Type B pancreatic cell (in vitro differentiated cells): ENCODE measurements around the gene ZCCHC2. TPM values are rescaled to one million over a fixed set of nuclear protein-coding genes. Genes with fewer than 3 reads are reported as not detected.

Source experiments
- DNase-seq: peaks from one replicate; pipeline ENCODE4 v3.0.0; 2021; ENCODE audit warnings: mixed read lengths; ENCODE audit not compliant: unreplicated experiment; ENCODE audit errors: extremely low spot score
- H3K27ac Mint-ChIP-seq: 2 replicates; pipeline ENCODE4 v1.8.0; 2021; ENCODE audit warnings: mild to moderate bottlenecking, mixed read lengths
- H3K27me3 Mint-ChIP-seq: 2 replicates; pipeline ENCODE4 v1.8.0; 2021; ENCODE audit warnings: mixed read lengths
- H3K36me3 Mint-ChIP-seq: 2 replicates; pipeline ENCODE4 v1.8.0; 2021; ENCODE audit warnings: mixed read lengths
- H3K4me1 Mint-ChIP-seq: one replicate; pipeline ENCODE4 v1.8.0; 2021; ENCODE audit warnings: mixed read lengths; ENCODE audit not compliant: unreplicated experiment
- H3K4me3 Mint-ChIP-seq: 2 replicates; pipeline ENCODE4 v1.8.0; 2021; ENCODE audit warnings: mild to moderate bottlenecking, mixed read lengths
- H3K9me3 Mint-ChIP-seq: 2 replicates; pipeline ENCODE4 v1.8.0; 2021; ENCODE audit warnings: mixed read lengths
- CTCF ChIP-seq: fragments of 200-600 bp; sonication (generic); conservative IDR thresholded peaks from 2 replicates; pipeline ENCODE4 v1.5.0; 2021; ENCODE audit warnings: antibody characterized with exemption, mild to moderate bottlenecking
- long read RNA-seq: library from polyadenylated mRNA; unstranded; transcript quantifications from one replicate; pipeline ENCODE4 v2.0.0, GENCODE V29; 2020
- total RNA-seq: library from RNA; stranded (reverse); gene quantifications from 2 replicates; pipeline ENCODE4 v1.2.1, GENCODE V29; 2021; ENCODE audit warnings: low replicate concordance

The ZCCHC2 gene
- total RNA-seq: 18.0 and 21.3 TPM in 2 replicates
- long read RNA-seq, partial matches to known transcripts: 3 of 6 reads
- long read RNA-seq, other reads (novel, unspliced or antisense): 3 of 6 reads

DNA sequence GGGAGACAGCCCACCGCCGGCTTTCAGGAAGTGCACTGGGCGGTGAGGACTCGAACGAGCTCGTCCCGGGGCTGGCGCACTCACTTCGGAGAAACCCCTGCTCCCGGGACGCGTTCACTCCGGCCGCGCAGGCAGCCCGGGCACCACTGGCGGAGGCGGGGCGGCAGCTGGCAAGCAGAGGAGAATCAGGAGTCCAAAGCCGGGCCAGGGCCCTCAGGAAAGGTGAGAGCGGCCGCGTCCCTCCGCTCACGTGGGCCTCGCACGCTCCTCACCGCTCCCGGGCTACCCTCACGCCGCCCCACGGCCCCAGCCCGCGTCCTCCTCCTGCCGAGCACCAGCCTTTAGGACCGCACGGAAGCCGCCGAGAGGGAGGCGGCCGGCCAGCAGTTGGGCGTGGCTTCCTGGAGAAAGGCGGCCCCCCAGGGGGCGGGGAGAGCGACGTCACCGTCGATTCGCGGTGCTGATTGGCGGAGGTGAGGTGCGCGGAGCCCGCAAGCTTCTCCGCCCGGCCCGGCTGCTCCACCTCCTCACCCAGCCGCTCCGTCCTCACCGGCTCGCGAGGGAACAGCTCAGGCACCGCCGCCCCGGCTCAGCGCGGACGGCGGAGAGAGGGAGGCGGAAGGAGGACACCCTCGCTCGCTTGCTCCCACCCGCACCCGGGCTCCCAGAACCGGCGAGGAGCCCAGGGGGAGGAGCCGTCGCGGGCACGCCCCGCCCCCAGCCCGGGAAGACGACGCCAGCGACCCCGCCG lies at the start of gene ZCCHC2:
TSS of gene ZCCHC2 (plus strand) at position 522 of the 751 bp plus-strand sequence. CDS start 400 bp downstream, outside the sequence.
- Mint-ChIP-seq H3K9me3 (peaks cover 7% of the 10 kb centered on the region), H3K27me3 (peaks cover 18% of the 10 kb centered on the region), H3K4me1 (peaks cover 23% of the 10 kb centered on the region), H3K36me3 (no peaks in the 10 kb centered on the region), H3K27ac (peak within 1 kb of the TSS; percentile 80), H3K4me3 (peak within 1 kb of the TSS; percentile 96)
- peak; percentile 99 for DNase-seq
- no peak for TF ChIP-seq CTCF

DNA sequence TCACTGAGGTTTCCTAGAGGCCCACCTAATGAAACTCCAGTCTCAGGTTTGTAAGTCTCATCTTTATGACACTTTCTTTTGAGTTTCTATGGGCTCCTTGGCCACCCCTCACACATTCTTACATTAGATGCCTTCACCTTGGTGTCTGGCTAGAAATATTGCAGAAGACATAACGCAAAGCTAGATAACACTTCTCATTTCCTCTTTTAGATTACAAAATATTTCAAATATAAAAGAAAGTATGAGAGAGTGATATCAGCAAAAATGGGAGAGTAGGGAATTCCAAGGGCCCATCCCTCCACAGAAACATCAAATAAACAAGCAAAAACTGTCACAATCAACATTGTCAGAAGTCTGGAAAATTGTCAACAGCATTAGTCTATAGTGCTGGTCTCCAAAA lies 43.3 kb upstream of the ZCCHC2 start:
- H3K27me3 Mint-ChIP-seq: peaks cover 21% of the 10 kb centered on the region

DNA sequence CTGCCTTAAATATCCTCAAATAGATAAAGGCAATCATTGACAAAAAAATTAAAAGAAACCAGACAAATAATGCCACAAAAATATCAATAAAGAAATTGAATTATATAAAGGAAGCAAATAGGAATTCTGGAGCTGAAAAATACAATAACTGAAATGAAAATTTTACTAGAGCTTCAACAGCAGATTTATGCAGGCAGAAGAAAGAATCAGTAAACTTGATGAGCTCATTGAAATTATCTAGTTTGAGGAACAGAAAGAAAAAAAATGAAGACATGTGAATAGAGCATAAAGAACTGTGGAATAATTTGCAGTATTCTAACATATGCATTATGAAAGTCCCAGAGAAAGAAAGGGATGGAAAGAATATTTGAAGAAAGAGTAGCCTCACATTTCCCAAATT lies 41.9 kb upstream of the ZCCHC2 start:
- no peaks in the 10 kb centered on the region for H3K36me3 Mint-ChIP-seq
- no peak overlapping the region for H3K27ac Mint-ChIP-seq
- no peak for DNase-seq
- H3K4me1 Mint-ChIP-seq: peaks cover 5% of the 10 kb centered on the region
- H3K9me3 Mint-ChIP-seq: peaks cover 4% of the 10 kb centered on the region
- H3K27me3 Mint-ChIP-seq: peaks cover 27% of the 10 kb centered on the region
- TF ChIP-seq CTCF: no peak
- no peak overlapping the region for H3K4me3 Mint-ChIP-seq

More for the DNA sequence above, 43.3 kb upstream of the ZCCHC2 start:
- H3K9me3 Mint-ChIP-seq: peaks cover 4% of the 10 kb centered on the region
- no peaks in the 10 kb centered on the region for H3K36me3 Mint-ChIP-seq
- DNase-seq: no peak
- H3K4me3 Mint-ChIP-seq: no peak overlapping the region
- no peak for TF ChIP-seq CTCF
- no peaks in the 10 kb centered on the region for H3K4me1 Mint-ChIP-seq
- no peak overlapping the region for H3K27ac Mint-ChIP-seq

DNA sequence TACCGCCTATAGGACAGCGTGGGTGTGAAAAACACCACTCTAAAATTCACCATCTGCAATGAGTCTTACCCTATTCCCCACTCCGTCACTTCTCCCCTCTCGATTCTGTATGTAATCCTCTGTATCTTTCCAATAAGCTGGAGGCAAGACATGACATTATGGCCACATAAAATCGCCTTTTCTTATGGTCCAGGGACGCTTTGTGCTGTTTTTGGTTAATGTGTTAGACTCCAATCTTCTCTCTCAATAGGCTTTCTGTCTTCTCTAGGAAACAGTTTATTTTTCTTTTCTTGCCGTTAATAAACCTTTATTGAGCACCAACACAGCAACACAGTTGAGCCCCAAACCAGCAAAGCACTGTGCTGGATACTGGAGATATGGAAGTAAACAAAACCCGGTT lies 37.9 kb upstream of the ZCCHC2 start:
- no peak overlapping the region for H3K4me3 Mint-ChIP-seq
- no peak for TF ChIP-seq CTCF
- H3K4me1 Mint-ChIP-seq: peaks cover 11% of the 10 kb centered on the region

GRCh38 chr18:62485684-62486083 lies 37.1 kb upstream of the ZCCHC2 start:
- peaks cover 11% of the 10 kb centered on the region for H3K4me1 Mint-ChIP-seq
- H3K4me3 Mint-ChIP-seq: peak overlapping the region; percentile 73
- peaks cover 4% of the 10 kb centered on the region for H3K9me3 Mint-ChIP-seq
- DNase-seq: no peak
- H3K27ac Mint-ChIP-seq: peak overlapping the region; percentile 81
- TF ChIP-seq CTCF: no peak
- no peaks in the 10 kb centered on the region for H3K36me3 Mint-ChIP-seq
- peaks cover 21% of the 10 kb centered on the region for H3K27me3 Mint-ChIP-seq

More for the DNA sequence above, 37.9 kb upstream of the ZCCHC2 start:
- Mint-ChIP-seq H3K27me3 (peaks cover 21% of the 10 kb centered on the region), H3K36me3 (no peaks in the 10 kb centered on the region), H3K27ac (no peak overlapping the region), H3K9me3 (peaks cover 4% of the 10 kb centered on the region)
- no peak for DNase-seq
